Fibroblast of skin of abdomen (primary cell): ENCODE results near the gene UPF1.
"Not testable (repeated sequence)": the region's sequence is repeated elsewhere in the genome, so short reads cannot be mapped to it uniquely, and the experiment has no call there.

Source experiments
- DNase-seq: peaks from one replicate; pipeline ENCODE4 v3.0.0-alpha.2; 2013

UPF1 gene

DNA sequence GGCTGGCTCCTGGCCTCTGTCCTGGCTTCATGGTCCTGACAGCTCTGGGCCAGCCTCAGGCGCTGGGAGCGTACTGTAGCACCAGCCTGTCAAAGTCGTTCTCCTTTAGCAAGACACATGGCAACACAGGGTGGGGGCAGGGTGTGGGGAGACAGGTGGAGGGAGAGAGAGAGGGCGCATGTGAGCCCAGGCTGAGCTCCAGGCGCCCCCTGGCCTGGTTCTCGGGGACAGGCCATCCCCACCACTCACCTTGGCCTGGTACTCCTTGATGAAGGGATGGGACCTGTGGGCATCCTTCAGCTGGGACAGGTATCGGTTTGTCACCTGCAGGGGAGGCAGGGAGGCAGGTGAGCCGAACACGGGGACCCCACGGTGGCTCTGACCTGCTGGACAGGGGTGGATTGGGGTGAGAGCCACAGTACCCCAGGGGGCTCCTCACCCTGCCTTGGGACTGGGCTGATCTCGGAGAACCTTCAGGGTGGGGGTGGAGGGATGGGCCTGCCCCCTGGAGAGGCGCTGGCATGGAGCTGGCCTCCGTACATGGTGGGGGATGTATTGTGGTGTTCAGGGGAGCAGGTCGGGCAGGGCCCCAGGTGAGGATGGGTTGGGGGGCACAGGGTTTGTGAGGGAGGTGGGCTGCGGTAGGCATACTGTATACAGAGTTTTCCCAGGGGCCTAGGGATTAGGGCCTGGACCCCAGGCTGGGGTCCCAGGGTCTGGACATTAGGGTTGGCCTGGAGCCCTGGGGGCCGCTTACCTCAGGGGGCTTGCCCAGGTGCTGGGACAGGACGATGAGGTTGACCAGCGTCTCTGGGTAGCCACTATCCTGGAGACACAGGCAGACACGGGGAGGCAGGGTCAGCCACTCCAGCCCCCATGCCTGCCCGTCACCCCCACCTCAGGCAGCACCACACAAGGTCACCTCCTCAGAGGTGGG, 68.1 kb downstream of the UPF1 start:
- DNase-seq, result no peak

DNA sequence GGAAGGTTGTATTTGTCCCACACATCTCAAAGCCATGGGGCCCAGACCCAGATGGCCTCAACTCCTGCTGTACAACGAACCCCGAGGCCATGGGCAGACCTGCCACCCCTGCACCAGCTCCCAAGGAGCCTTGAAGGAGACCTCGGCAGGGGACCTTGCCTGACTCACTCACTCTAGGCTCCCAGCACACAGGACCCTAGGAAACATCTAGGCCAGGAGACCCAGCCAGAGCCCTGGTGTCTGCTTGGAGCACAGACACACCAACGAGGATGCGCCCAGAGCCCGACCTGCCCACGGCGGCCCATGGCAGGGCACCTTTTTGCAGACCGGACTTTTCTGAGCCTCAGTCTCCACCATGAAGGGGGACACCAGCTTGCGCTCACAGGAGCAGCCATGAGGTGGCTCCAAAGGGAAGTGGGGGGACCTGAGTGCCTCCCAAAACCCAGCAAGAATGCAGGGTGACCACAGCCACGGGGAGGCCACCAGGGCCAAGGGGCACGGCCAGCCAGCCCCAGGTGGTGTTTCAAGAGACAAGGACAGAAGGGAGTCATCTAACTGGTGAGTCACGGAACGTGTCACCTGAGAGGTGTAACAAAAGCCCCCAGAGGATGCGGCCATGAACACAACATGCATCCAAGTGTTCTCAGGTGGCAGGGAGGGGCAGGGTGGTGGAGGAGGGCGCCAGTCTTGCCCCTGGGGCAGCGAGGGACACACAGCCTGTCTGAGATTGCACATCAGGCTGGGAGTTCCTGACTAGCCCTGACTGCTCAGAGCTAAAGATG, 69.1 kb downstream of the UPF1 start:
- no peak for DNase-seq

DNA sequence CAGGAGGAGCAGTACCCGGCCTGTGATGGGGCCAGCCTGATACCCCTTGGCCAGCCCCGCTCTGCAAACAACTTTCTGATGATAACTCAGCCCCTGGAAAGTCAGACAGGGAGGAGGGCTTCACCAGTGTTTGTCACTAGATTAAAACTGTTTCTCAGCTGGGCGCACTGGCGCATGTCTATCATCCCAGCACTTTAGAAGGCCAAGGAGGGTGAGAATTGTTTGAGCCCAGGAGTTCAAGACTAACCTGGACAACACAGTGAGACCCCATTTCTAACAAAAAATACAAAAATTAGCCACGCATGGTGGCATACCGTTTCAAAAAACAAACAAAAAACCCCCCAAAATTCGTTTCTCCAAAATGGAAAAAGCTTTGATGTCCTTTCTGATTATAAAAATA, 69.7 kb downstream of the UPF1 start:
- no peak for DNase-seq

DNA sequence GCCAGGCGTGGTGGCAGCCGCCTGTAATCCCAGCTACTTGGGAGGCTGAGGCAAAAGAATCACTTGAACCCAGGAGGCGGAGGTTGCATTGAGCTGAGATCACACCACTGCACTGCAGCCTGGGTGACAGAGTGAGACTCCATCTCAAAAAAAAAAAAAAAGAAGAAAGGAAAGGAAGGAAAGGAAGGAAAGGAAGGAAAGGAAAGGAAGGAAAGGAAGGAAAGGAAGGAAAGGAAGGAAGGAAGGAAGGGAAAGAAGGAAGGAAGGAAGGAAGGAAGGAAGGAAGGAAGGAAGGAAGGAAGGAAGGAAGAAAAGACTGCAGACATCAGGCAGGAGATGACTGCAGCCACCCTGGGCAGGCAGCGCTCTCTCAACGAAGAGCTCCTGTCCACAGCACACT, 70.8 kb downstream of the UPF1 start:
- DNase-seq, result not testable (repeated sequence)

DNA sequence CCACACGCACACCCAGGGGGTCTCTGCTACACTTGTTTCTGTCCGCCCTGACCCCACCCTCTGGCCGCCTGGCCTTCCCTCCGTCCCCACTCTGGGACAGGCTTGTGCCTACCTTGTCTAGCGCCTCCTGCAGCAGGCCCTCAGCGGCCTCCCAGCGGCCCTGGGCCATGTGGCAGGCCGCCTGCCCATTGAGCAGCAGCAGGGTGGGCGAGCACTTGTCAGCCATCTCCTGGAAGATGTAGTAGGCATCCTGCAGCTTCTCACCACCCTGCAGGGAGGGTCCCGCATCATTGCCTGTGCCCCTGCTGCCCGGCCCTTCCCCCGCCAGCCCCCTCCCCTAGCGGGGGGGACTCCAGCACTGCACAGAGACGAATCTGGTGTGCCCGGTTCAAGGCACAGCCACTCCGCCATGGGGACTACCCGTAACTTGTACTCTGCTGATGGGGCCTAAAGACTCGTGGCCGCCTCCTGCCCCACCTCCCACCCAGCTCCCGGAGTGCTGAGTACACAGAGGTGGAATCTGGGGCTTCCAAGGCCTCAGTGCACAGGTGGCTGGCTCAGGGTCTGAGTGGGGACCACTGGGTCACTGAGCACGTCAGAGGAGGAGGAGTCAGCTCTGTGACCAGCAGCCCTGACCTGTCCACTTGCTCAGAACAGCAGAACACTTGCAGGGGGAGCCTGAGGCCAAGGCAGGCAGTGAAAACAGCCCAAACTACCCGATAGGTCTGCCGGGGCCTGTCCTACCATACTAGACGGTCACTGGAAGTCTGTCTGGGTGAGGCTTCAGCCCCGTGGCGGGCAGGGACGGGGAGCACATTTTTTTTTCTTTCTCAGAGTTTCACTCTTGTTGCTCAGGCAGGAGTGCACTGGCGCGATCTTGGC, 71.6 kb downstream of the UPF1 start:
- DNase-seq, result no peak

DNA sequence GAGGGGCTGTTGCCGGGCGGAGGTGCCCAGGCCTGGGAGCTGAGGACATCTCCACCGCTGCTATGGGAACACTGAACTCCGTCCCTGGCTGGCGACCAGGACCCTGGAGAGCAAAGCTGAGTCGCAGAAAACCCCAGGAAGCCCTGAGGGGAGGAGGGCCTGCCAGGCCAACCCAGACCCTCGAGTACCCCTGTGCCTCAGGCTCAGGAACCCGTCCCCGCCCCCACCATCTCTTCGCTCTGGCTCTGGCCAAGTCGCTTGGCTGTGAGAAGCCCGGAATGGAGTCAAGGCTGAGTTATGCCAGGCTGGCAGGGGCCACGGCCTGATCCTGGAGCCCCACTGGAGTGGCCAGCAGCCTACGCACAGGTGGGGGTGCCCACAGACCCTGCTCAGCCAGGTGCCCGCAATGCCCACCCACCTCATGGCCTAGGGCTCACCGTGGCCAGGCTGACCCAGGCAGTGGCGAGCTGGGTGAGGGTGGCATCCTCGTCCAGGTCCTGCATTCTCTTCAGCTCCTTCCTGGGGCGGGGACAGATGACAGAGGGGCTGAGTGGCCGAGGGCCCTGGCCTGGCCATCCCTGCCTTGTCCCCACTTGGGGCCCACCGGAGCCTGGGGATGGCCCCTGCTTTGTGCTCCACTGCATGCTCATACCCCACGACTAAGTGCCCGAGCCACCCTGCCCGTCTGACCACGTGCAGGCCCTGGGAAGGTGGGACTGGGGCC, 72.7 kb downstream of the UPF1 start:
- no peak for DNase-seq

DNA sequence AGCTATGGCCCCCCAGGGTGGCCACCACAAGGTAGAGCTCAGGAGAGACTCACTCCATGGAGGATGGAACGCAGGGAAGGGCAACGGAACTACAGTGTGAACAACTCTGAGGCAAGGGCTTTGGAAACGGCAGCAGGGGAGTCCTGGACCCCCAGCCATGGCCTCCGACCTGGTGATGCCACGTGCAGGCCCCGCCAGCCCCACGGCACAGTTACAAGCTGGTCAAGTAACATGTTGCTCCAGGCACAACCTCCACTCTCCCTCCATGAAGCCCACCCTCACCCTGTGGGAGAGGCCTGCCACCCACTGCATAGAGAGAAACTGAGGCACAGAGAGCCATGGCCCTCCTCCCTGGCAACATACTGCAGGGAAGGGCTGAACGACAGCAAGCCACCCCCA, 73.3 kb downstream of the UPF1 start:
- no peak for DNase-seq

DNA sequence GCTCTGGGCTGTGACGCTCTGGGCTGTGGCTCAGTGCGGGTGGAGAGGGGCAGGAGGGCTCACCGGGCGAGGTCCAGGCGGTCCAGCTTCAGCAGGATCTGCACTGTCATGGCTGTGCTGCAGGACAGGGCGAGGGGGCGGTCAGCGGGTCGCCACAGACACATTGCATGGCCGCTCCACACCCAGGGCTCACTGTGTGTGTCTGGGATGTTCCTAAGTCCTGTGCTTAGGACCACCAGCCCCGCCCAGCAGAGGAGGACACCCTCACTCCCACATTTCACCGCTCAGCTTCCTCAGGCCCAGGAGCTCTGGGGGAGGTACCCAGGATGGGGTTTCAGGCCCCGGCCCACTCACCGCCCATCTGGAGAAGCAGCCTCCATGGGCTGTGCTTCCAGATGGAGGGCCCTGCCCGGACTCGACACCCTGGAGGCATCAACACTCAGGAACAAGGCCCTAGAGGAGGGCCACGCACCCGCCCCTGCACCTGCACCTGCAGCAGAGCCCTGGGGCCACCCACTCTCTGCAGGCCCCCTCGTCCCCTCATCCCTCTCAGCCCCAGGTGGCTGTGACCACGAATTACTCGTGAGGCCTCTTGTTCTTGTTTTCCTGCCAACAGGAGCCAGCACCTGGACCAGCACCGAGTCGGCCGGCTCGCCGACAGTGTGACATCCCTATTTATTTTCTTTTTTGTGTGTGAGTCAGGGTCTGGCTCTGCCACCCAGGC, 73.9 kb downstream of the UPF1 start:
- DNase-seq, result no peak

DNA sequence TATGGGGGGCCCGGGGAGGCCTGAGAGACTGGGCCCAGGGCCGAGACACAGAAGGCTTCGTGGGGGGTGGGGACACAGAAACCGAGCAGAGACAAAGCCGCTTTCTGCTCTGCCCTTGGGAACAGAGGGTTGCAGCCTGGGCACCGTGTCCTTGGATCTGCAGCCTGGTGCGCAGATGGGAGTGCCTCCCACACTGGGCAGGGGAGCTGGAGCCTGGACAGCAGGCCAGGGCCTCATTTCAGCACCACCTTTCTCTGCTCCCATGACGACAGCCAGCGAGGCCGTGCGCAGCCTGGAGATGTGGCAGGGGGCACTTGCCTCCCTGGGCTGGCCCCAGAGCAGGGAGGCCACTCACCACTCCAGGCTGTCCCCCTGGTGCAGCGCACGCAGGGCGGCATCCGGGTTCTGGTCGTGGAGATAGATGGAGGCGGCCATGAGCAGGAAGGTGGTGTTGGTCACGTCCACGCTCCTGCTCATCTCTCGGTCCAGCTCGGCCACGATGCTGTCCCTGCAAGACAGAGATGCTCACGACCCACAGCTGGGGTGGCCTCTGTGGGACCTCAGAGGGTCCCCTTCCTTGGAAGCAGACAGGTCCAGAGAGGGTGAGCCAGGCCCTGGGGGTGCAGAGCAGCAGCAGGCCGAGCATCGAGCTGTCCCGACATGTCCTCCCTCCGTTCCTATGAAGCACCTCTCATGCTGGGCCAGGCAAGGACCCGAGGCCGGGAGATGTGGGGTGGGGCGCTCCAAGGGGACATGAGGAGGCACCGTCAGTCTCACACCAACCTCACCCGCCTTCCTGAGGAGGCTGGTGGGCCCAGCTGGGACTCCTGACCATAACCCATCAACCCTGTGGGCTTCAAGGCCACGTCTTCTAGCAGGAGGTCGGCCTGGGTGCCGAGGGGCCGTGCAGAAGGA, 75.1 kb downstream of the UPF1 start:
- DNase-seq, result no peak

DNA sequence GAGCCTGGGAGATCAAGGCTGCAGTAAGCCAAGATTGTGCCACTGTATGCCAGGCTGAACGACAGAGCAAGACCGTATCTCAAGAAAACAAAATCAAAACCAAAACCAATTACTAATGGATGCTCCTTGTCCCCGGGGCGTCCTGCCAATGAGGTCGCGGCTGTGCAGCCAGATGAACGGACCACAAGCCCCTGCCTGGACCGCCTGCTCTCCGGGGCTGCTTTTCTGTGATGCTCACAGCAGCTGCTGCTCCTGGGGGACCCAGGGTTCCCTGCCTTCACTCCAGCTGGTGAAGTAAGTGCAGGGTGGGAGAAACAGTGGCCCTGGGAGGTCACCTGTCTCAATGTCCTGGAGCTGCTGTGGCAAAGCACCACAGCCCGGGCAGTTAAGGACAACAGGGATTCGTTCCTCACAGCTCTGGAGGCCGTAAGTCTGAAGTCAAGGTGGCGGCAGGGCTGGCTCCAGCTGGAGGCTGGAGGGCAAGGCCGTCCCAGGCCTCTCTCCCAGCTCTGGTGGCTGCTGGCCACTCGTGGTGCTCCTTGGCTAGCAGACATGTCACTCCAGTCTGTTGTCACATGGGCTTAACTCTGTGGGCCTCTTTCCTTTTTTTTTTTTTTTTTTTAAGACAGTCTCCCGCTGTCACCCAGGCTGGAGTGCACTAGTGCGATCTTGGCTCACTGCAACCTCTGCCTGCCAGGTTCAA, 77.3 kb downstream of the UPF1 start:
- DNase-seq, result no peak

DNA sequence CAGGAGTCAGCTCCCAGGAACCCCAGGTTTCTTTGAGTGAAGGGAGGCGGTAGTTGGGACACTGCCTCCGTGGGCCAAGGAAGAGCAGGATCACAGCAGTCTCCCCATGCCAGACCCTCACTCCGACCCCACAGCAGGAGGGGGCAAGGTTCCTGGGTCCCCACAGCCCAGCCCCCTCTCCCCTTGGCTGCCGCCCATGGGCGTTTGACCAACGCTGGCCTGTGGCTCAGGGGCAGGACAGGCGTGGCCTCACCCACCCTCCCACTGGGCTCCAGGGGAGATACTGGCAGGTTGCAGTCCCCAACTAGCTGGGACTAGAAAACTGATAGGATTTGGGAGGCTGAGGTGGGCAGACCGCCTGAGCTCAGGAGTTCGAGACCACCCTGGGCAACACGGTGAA, 78.3 kb downstream of the UPF1 start:
- no peak for DNase-seq

DNA sequence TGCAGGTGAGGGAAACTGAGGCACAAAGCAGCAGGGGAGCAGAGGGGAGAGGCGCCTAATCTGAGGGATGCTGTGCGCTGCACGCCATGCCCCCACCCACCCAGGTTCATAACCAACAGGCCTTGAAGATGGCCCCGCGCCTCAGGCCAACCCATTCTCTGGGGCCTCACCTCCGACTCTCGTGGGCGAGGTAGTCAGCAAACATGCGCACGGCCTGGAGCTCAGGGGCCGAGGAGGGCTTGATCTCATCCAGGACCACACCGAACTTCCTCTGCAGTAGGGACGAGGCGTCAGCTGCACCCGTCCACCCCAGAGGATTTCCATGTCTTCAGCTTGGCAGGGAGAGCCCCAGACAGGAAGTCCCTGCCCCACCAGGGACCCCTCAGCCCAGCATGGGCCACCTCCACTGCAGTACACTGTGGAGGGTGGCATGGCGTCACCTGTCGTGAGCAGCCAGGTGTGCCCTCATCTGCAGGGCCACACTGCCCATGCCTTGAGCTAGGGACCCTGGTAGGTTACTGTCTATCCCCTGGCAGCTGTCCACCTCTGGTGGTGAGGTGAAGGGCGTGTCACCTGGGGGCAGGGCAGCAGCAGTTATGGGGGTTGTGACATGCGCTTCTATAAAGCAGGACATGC, 79.2 kb downstream of the UPF1 start:
- DNase-seq, result no peak

DNA sequence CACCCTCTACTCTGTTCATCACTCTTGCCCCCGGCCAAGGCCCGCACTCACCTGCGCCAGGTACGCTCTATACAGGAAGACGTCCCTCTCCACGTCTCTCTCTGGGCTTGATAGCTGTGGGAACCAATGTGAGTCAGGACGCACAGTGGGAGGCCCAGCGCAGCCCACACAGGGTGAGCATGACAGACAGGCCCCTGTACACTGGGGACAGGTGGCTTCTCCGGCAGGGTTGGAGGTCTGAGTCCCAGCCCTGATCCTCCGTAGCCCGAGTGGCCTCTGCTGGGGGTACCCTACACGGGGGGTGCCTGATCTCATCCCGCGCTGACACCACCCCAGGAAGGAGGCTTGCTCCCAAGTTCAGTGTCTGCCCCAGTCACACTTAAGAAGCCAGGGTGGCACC, 81.2 kb downstream of the UPF1 start:
- no peak for DNase-seq

DNA sequence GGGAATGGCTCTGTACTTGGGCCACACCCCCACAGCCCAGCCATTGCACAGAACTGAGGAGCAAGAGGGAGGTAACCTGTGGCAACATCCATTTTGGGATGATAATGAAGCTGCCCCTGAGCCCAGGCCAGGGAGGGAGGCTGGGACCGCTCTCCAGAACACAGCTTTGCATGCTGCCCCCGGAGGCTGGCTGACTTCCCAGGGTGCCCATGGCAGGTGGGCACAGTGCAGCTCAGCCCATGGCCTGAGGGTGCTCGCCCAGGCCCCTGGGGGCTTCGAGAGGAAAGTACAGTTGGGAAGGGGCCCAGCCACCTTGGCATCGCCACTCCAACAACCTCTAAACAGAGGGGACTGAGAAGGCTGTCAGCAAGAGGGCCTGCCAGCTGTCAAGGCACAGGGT, 81.7 kb downstream of the UPF1 start:
- no peak for DNase-seq

DNA sequence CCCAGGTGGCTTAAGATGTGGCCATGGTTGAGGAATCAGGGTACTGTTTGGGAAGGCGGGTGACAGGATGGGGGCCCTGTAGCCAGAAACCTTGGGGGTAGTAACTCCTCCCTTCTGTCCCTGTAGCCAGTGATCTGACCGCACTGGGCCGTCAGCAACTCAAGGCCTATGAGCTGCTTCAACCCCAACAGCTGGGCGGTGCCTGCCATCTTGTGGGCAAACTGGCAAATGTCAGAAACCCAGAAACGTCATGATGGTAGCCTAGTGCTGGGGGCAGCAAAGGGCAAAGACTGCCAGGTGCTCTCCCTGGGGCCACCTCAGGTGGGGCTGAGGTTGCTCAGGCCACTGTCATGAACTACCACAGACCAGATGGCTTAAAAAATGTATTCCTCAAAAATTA, 83.9 kb downstream of the UPF1 start:
- peak; percentile 28 for DNase-seq

DNA sequence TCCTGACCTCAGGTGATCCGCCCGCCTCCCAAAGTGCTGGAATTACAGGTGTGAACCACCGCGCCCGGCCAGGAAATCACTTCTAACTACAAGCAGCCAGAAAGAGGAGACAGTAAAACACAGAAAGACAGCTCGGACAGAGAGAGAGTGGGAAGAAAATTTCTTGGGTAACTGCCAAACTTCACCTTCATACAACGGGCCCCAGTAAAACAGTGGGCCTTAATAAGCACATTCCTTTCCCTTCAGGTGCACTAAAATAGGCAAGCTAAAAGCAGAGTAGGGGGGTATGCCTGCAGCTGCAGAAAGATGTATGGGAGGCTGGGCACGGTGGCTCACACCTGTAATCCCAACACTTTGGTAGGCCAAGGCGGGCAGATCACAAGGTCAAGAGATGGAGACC, 85.8 kb downstream of the UPF1 start:
- not testable (repeated sequence) for DNase-seq
